Spinal cord (tissue), 10 donors: ENCODE results near the gene DNAJB14. TPM values are rescaled to one million over a fixed set of nuclear protein-coding genes. Genes with fewer than 3 reads are reported as not detected.
A peak's percentile ranks its signal among the peaks of the same experiment; 100 is the strongest.

Experiments
- DNase-seq, 6 donors: peaks; one replicate each; pipeline versions ENCODE4 v3.0.0 to v3.0.0-alpha.2; 2013 to 2015; ENCODE audit warnings: low spot score in 6 of 6, low read depth in 4 of 6
- H3K27ac ChIP-seq: one replicate; pipeline ENCODE4 v1.5.1; 2013; ENCODE audit warnings: low read depth, low read length, control low read depth
- H3K27me3 ChIP-seq: one replicate; pipeline ENCODE4 v1.6.1; 2013; ENCODE audit warnings: low read length; ENCODE audit not compliant: control insufficient read depth, insufficient read depth
- H3K36me3 ChIP-seq: one replicate; pipeline ENCODE4 v1.6.1; 2013; ENCODE audit warnings: low read length; ENCODE audit not compliant: control insufficient read depth, insufficient read depth
- H3K4me1 ChIP-seq: one replicate; pipeline ENCODE4 v1.6.1; 2013; ENCODE audit warnings: low read length; ENCODE audit not compliant: control insufficient read depth, insufficient read depth
- H3K4me3 ChIP-seq: one replicate; pipeline ENCODE4 v1.5.1; 2013; ENCODE audit warnings: low read depth, low read length, control low read depth
- H3K9me3 ChIP-seq: one replicate; pipeline ENCODE4 v1.6.1; 2013; ENCODE audit warnings: low read length; ENCODE audit not compliant: control insufficient read depth, insufficient read depth
- WGBS: methylation state at CpG from one replicate; pipeline ENCODE4 v1.1.5; 2013; ENCODE audit warnings: missing lambda C conversion rate; ENCODE audit not compliant: insufficient coverage; 5-methylcytosine and 5-hydroxymethylcytosine counted together
- polyA plus RNA-seq, 2 donors: library from polyadenylated mRNA; unstranded; fragments of 120-200 nt; gene quantifications; one replicate each; pipeline ENCODE4 v1.2.1, GENCODE V29; 2013; ENCODE audit not compliant: insufficient read length in 2 of 2
- total RNA-seq, 2 donors: library from RNA; depleted of rRNA in 1 of 2; stranded (reverse); fragments of 120-200 nt in 1 of 2; fragments of >200 nt in 1 of 2; gene quantifications; one replicate each; pipeline versions ENCODE4 v1.2.3 to v1.2.4, GENCODE V29; 2013 to 2014
- donor health status: healthy.

Gene DNAJB14
- total and polyA plus RNA-seq, 4 donors = 20.2 to 87.7 (median 27.5) TPM

DNA sequence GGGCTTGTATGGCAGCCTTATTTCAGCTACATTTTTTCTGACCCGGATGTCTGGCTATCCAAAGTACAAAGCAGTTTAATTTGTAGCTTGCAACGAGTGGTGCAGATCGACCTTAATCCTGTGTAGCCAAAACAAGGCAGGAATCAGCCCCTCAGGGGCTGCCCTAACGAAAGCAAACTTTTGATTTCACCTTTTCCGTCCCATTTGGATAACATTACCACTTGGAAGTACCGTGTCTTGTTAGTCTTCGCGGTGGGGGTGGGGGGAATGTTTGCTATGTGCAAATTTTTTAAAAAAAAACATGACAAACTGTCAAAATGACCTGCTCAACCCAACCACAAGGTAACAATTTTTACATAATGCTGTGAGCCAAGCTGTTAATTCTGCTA, 766 bp upstream of the DNAJB14 start:
- no peak for DNase-seq
- 4% methylated on average over 3 of the region's 8 CpGs for WGBS
- Histone ChIP-seq H3K4me1 (peaks cover 11% of the 10 kb centered on the region), H3K36me3 (no peaks in the 10 kb centered on the region), H3K27ac (peak overlapping the region; percentile 88), H3K9me3 (no peaks in the 10 kb centered on the region), H3K4me3 (peak overlapping the region; percentile 41), H3K27me3 (no peaks in the 10 kb centered on the region)

- Histone ChIP-seq H3K27me3 (no peaks in the 10 kb centered on the region), H3K4me1 (peaks cover 11% of the 10 kb centered on the region), H3K9me3 (no peaks in the 10 kb centered on the region), H3K36me3 (no peaks in the 10 kb centered on the region), H3K4me3 (peak overlapping the region; percentile 76), H3K27ac (peak overlapping the region; percentile 89)
- WGBS = 0% methylated on average over 19 of the region's 25 CpGs
- peak; percentile 15 to 82 (median 41) for DNase-seq
Measured at GRCh38 chr4:99945718-99946355, 581 bp downstream of the DNAJB14 start.

GRCh38 chr4:99943904-99944437, 2.4 kb downstream of the DNAJB14 start:
- Histone ChIP-seq H3K4me3 (no peak overlapping the region), H3K4me1 (peaks cover 11% of the 10 kb centered on the region), H3K36me3 (no peaks in the 10 kb centered on the region), H3K27me3 (no peaks in the 10 kb centered on the region), H3K9me3 (no peaks in the 10 kb centered on the region), H3K27ac (no peak overlapping the region)
- DNase-seq = no peak
- no CpG with 5 or more reads among the region's 2 CpGs for WGBS

GRCh38 chr4:99938243-99938753, 8.1 kb downstream of the DNAJB14 start:
- Histone ChIP-seq H3K36me3 (no peaks in the 10 kb centered on the region), H3K4me3 (no peak overlapping the region), H3K27me3 (no peaks in the 10 kb centered on the region), H3K27ac (no peak overlapping the region), H3K9me3 (peaks cover 7% of the 10 kb centered on the region), H3K4me1 (no peaks in the 10 kb centered on the region)
- WGBS = 100% methylated on average over 2 of the region's 3 CpGs
- DNase-seq = no peak

DNA sequence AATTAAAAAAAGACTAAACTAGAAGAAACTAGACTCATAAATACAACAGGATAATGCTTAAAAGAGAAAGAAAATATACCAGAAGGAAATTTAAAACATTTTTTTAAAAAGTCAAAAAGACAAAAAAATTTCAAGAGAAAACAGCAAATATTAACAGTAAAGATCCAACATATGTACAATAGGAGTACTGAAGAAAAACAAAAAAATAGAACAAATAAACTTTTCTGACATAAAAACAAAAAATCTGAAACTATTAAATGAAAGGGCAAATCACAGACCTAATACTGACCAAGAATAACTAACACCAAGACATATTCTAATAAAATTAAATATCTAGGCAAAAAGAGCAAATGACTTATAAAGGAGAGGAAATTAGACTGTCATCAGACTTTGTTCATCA, 11.5 kb downstream of the DNAJB14 start:
- Histone ChIP-seq H3K36me3 (no peaks in the 10 kb centered on the region), H3K4me1 (no peaks in the 10 kb centered on the region), H3K4me3 (no peak overlapping the region)

GRCh38 chr4:99927566-99927965, 18.9 kb downstream of the DNAJB14 start:
- Histone ChIP-seq H3K36me3 (no peaks in the 10 kb centered on the region), H3K4me3 (no peak overlapping the region), H3K27ac (no peak overlapping the region), H3K4me1 (no peaks in the 10 kb centered on the region), H3K27me3 (no peaks in the 10 kb centered on the region), H3K9me3 (no peaks in the 10 kb centered on the region)
- 100% methylated on average over 1 of the region's 2 CpGs for WGBS
- DNase-seq = no peak

More for the DNA sequence above, 11.5 kb downstream of the DNAJB14 start:
- Histone ChIP-seq H3K27ac (no peak overlapping the region), H3K27me3 (no peaks in the 10 kb centered on the region), H3K9me3 (peaks cover 7% of the 10 kb centered on the region)
- peak in 2 of 6 donors; percentile 1 to 4 for DNase-seq

GRCh38 chr4:99921174-99921573, 25.2 kb downstream of the DNAJB14 start:
- Histone ChIP-seq H3K36me3 (peaks cover 5% of the 10 kb centered on the region), H3K27me3 (no peaks in the 10 kb centered on the region), H3K4me3 (no peak overlapping the region), H3K4me1 (no peaks in the 10 kb centered on the region), H3K27ac (no peak overlapping the region), H3K9me3 (no peaks in the 10 kb centered on the region)
- WGBS = no CpG with 5 or more reads among the region's 3 CpGs
- no peak for DNase-seq

- H3K27me3 ChIP-seq = no peaks in the 10 kb centered on the region
- no peaks in the 10 kb centered on the region for H3K9me3 ChIP-seq
- H3K27ac ChIP-seq = no peak overlapping the region
- H3K4me3 ChIP-seq = no peak overlapping the region
- WGBS = no CpG with 5 or more reads among the region's 2 CpGs
- DNase-seq = no peak
- no peaks in the 10 kb centered on the region for H3K4me1 ChIP-seq
- H3K36me3 ChIP-seq = peaks cover 5% of the 10 kb centered on the region
Measured at GRCh38 chr4:99918656-99919055, 27.8 kb downstream of the DNAJB14 start.

DNA sequence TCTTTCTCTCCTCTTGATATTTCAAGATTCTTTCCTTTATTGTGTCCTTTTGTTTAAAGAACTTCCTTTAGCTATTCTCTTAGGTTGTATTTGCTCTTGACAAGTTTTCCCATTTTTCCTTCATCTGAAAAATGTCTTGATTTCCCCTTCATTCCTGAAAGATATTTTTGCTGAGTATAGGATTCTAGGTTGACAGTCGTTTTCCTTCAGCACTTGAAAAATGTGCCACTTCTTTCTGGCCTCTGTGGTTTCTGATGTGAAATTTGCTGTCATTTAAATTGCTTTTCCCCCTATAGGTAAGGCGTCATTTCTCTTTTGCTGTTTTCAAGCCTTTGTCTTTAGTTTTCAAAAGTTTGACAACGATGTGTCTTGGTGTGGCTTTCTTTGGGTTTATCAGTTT, 28.8 kb downstream of the DNAJB14 start:
- H3K27ac ChIP-seq = no peak overlapping the region
- no peak for DNase-seq
- no peaks in the 10 kb centered on the region for H3K9me3 ChIP-seq
- no peak overlapping the region for H3K4me3 ChIP-seq
- peaks cover 5% of the 10 kb centered on the region for H3K36me3 ChIP-seq
- no CpG with 5 or more reads among the region's 3 CpGs for WGBS
- H3K4me1 ChIP-seq = no peaks in the 10 kb centered on the region
- no peaks in the 10 kb centered on the region for H3K27me3 ChIP-seq

DNA sequence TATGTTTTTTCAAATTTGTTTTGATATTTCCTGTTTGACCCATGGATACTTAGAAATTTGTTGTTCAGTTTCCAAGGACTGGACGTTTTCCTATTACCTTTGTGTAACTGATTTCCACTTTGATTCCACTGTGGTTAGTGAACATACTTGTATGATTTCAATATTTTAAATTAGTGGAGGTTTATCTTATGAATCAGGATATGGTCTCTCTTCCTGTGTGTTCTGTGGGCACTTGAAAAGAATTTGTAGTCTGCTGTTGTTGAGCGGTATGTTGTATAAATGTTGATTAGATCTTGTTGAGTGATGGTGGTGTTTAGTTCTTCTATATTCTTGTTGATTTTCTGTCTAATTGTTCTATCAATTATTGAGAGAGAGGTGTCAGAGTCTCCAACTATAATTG, 31.0 kb downstream of the DNAJB14 start:
- DNase-seq = no peak
- WGBS = 100% methylated on average over 1 of the region's 2 CpGs
- Histone ChIP-seq H3K4me1 (no peaks in the 10 kb centered on the region), H3K9me3 (no peaks in the 10 kb centered on the region), H3K4me3 (no peak overlapping the region), H3K27me3 (no peaks in the 10 kb centered on the region), H3K36me3 (peaks cover 5% of the 10 kb centered on the region), H3K27ac (no peak overlapping the region)
